ENCODE measurements around the gene UVRAG.

The UVRAG gene

DNA sequence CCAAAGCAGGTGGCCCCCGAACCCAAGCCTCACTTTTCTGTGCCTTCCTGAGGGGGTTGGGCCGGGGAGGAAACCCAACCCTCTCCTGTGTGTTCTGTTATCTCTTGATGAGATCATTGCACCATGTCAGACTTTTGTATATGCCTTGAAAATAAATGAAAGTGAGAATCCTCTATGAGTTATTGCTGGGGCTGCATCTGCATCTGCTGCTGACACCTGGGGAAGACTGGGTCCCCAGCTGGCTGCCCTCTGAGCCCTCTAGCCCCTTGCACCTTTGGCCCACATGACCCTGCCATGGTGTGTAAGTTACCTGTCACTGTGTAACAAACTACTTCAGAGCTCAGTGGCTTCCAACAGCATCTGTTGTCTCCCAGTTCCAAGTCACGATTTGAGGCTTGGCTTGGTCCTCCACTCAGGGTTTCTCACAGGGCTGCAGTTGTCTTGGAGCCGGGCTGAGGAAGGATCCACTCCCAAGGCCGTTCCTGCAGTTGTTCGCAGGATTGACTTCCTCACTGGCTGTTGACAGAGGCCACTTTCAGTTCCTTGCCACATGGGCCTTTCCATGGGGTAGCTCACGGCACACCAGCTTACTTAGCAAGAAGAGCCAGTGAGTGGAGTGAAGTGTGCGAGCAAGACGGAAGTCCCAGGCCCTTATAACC, 13.5 kb upstream of the UVRAG start:
- H3K9ac ChIP-seq, result no peak overlapping the region
- no peak overlapping the region for H3K4me2 ChIP-seq (ENCODE audit: low read length)
- H3K36me3 ChIP-seq (ENCODE audit: control insufficient read depth, insufficient read depth, low read length), result no peaks in the 10 kb centered on the region
- TF ChIP-seq, protein P1, sequence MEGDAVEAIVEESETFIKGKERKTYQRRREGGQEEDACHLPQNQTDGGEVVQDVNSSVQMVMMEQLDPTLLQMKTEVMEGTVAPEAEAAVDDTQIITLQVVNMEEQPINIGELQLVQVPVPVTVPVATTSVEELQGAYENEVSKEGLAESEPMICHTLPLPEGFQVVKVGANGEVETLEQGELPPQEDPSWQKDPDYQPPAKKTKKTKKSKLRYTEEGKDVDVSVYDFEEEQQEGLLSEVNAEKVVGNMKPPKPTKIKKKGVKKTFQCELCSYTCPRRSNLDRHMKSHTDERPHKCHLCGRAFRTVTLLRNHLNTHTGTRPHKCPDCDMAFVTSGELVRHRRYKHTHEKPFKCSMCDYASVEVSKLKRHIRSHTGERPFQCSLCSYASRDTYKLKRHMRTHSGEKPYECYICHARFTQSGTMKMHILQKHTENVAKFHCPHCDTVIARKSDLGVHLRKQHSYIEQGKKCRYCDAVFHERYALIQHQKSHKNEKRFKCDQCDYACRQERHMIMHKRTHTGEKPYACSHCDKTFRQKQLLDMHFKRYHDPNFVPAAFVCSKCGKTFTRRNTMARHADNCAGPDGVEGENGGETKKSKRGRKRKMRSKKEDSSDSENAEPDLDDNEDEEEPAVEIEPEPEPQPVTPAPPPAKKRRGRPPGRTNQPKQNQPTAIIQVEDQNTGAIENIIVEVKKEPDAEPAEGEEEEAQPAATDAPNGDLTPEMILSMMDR (IDR thresholded peaks at IDR 0.05), result no peak
- no peaks in the 10 kb centered on the region for H3K27me3 ChIP-seq (ENCODE audit: control insufficient read depth, insufficient read depth, low read length)
- H3K4me3 ChIP-seq (ENCODE audit: low read depth, low read length), result no peak overlapping the region
- no peak overlapping the region for H3K27ac ChIP-seq
- no peaks in the 10 kb centered on the region for H3K79me2 ChIP-seq
- no peaks in the 10 kb centered on the region for H3K9me3 ChIP-seq (ENCODE audit: control insufficient read depth, low read length)
- no peak overlapping the region for H2AFZ ChIP-seq
- H3K4me1 ChIP-seq, result no peaks in the 10 kb centered on the region

DNA sequence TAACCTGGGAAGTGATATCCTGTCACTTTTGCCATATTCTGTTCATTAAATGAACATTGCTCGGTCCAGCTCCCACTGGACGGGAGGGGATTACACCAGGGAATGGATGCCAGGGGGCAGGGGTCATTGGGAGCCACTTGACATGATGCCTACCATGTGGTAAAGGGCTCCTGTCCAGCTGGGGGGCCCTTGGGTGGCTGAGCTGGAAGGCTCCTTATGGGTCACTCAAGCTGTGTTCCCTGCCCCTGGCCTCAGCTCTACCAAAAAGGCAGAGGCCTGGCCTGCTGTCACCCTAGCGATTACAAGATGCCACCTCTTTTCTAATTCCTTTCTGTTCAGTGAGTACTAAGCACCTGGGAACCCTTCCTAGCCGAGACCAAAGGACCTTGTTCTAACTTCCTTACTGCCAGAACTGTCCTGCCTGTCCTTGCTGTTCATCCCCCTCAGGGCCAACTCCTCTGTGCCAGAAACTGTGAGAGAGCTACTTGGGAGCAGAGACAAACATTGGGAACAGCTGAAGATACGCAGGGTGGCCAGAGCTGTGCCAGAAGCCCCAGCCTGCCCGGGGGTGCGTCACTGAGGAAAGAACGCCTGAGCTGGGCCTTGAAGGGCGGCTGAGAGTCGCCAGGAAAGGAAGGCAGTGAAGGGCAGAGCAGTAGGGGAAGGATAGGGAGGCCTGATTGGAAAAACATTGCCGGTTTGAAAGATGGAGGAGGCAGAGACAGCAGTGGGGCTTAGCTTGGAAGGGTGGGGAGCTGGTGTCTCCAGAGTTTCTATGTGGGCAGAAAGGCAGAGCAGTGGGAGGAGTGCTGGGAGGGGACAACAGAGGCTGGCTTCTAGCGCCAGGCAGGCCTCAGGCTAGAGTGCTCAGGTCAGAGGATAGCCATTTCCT, 12.7 kb upstream of the UVRAG start:
- Histone ChIP-seq H3K79me2 (no peaks in the 10 kb centered on the region), H3K9ac (no peak overlapping the region)

DNA sequence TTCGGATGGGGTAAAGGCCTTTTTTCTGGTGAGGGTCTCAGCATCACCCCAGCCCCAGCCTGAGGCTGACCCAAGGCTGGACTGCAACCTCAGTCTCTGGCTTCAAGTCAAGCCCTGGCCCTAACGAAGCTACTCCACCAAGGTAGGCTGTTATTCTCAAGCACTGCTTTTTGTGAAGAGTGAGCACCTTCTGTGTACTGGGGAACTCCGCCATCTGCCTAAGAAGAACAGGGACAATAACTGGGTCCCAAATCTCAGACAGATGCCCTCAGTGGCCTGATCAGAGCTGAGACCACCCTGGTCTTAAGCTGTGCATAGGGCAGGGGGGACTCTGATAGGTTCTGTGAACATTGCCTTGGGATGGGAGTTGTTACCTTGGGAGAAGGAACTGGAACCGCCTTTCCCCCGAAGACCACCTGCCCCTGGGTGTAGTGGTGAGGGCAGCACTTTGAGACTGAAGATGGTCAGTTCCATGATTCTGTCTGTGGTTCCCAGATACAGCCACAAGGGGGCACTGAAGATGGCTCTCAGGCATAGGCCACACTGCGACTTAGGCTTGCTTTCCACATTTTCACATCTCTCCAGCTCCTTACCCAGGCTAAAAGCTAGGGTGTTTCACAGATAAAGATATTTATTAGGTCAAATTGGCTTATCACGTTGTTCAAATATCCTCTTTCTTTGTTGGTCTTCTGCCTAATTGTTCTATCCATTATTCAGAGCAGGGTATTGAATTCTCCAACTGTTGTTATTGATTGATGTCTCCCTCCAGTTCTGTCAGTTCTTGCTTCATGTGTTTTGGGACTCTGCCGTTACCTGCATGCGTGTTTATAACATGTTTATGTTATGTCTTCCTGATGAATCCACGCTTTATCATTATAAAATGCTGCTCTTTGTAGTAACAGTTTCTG, 11.8 kb upstream of the UVRAG start:
- H3K27ac ChIP-seq, result no peak overlapping the region
- no peak overlapping the region for H3K4me2 ChIP-seq (ENCODE audit: low read length)
- H3K4me1 ChIP-seq, result no peaks in the 10 kb centered on the region
- no peak overlapping the region for H3K9ac ChIP-seq
- no peak overlapping the region for H2AFZ ChIP-seq
- H3K27me3 ChIP-seq (ENCODE audit: control insufficient read depth, insufficient read depth, low read length), result no peaks in the 10 kb centered on the region
- H3K36me3 ChIP-seq (ENCODE audit: control insufficient read depth, insufficient read depth, low read length), result no peaks in the 10 kb centered on the region
- H3K9me3 ChIP-seq (ENCODE audit: control insufficient read depth, low read length), result no peaks in the 10 kb centered on the region
- no peak overlapping the region for H3K4me3 ChIP-seq (ENCODE audit: low read depth, low read length)
- H3K79me2 ChIP-seq, result no peaks in the 10 kb centered on the region
- TF ChIP-seq, protein P1 (IDR thresholded peaks at IDR 0.05), result peak; percentile 71

More for the DNA sequence above, 12.7 kb upstream of the UVRAG start:
- no peak overlapping the region for H3K27ac ChIP-seq
- H3K9me3 ChIP-seq (ENCODE audit: control insufficient read depth, low read length), result no peaks in the 10 kb centered on the region
- no peaks in the 10 kb centered on the region for H3K4me1 ChIP-seq
- no peak overlapping the region for H3K4me3 ChIP-seq (ENCODE audit: low read depth, low read length)
- TF ChIP-seq, protein P1 (IDR thresholded peaks at IDR 0.05), result no peak
- no peaks in the 10 kb centered on the region for H3K36me3 ChIP-seq (ENCODE audit: control insufficient read depth, insufficient read depth, low read length)
- no peaks in the 10 kb centered on the region for H3K27me3 ChIP-seq (ENCODE audit: control insufficient read depth, insufficient read depth, low read length)
- H3K4me2 ChIP-seq (ENCODE audit: low read length), result no peak overlapping the region
- H2AFZ ChIP-seq, result no peak overlapping the region

DNA sequence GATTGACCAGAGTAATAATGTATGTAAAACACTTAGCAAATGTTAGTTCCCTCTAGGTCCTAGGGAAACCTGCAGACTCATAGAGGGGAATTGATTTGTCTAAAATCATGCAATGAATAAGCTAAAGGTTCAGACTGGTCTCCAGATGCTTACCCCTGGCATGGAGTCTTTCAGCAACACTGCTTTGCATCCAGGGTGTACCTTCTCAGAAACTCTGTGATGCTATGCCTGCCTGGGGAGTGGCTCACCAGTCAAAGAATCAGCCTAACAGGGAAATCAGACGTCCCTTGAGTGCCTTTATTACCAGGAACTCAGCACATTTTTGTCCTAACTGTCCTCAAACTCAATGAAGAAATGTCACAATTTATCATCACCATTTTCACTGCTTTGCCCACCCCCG, 5.9 kb upstream of the UVRAG start:
- Histone ChIP-seq H3K27ac (no peak overlapping the region), H3K79me2 (no peaks in the 10 kb centered on the region), H2AFZ (no peak overlapping the region), H3K27me3 (ENCODE audit: control insufficient read depth, insufficient read depth, low read length) (no peaks in the 10 kb centered on the region), H3K4me2 (ENCODE audit: low read length) (no peak overlapping the region), H3K9ac (no peak overlapping the region), H3K9me3 (ENCODE audit: control insufficient read depth, low read length) (no peaks in the 10 kb centered on the region), H3K4me3 (ENCODE audit: low read depth, low read length) (no peak overlapping the region), H3K4me1 (no peaks in the 10 kb centered on the region), H3K36me3 (ENCODE audit: control insufficient read depth, insufficient read depth, low read length) (no peaks in the 10 kb centered on the region)
- TF ChIP-seq, protein P1 (IDR thresholded peaks at IDR 0.05), result no peak

Data from parathyroid adenoma (tissue), 2 donors.